Measurements from ENCODE around the gene CXCL14. TPM values are rescaled to one million over a fixed set of nuclear protein-coding genes. Genes with fewer than 3 reads are reported as not detected.

Gene CXCL14
- polyA plus RNA-seq, 1 of the 3 experiments (the other 2 are of a cell fraction) = 0.05 TPM

- ChIA-PET CTCF (no interaction called here), POLR2A (no interaction called here)
- Histone ChIP-seq H3K79me2 (ENCODE audit: insufficient read depth) (no peaks in the 10 kb centered on the region), H3K27ac (ENCODE audit: low read depth in 2 of 2, low read length in 1 of 2) (no peak overlapping the region), H3K4me3 (ENCODE audit: low read depth in 2 of 2, low read length in 1 of 2) (no peak overlapping the region), H2AFZ (ENCODE audit: low read depth) (no peak overlapping the region), H3K27me3 (ENCODE audit: insufficient read depth) (no peaks in the 10 kb centered on the region; the same call in 1 of the 2 replicates), H3K9me2 (no peaks in the 10 kb centered on the region), H3F3A (replicated peaks; ENCODE audit: insufficient read depth) (no peaks in the 10 kb centered on the region), H3K36me3 (replicated peaks in 1 of 2; ENCODE audit: control insufficient read depth in 1 of 2, insufficient read depth in 2 of 2, low read length in 1 of 2) (no peaks in the 10 kb centered on the region), H3K9me3 (no peaks in the 10 kb centered on the region), H3K9ac (no peak overlapping the region), H3K4me1 (ENCODE audit: control insufficient read depth in 1 of 2, insufficient read depth in 2 of 2, low read depth in 1 of 2, low read length in 1 of 2) (no peaks in the 10 kb centered on the region; a peak in 1 of 4 replicates), H4K20me1 (ENCODE audit: insufficient read depth) (no peaks in the 10 kb centered on the region), H3K4me2 (no peak overlapping the region)
- TF ChIP-seq JUND (IDR thresholded peaks at IDR 0.05) = no peak
- TF ChIP-seq FOXJ3 (CRISPR knock-in tag; IDR thresholded peaks at IDR 0.05) = no peak
- TF ChIP-seq RXRA (IDR thresholded peaks at IDR 0.05; ENCODE audit: borderline replicate concordance, low read depth) = no peak
- TF ChIP-seq MAX (IDR thresholded peaks at IDR 0.05; ENCODE audit: low read depth) = no peak
- no peak for TF ChIP-seq USF2 (IDR thresholded peaks at IDR 0.05; ENCODE audit: borderline replicate concordance, low read depth, low read length)
- TF ChIP-seq, protein P1, sequence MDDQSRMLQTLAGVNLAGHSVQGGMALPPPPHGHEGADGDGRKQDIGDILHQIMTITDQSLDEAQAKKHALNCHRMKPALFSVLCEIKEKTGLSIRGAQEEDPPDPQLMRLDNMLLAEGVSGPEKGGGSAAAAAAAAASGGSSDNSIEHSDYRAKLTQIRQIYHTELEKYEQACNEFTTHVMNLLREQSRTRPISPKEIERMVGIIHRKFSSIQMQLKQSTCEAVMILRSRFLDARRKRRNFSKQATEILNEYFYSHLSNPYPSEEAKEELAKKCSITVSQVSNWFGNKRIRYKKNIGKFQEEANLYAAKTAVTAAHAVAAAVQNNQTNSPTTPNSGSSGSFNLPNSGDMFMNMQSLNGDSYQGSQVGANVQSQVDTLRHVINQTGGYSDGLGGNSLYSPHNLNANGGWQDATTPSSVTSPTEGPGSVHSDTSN (IDR thresholded peaks at IDR 0.05) = no peak
- TF ChIP-seq SIN3A (IDR thresholded peaks at IDR 0.05; ENCODE audit: borderline replicate concordance, low read depth, low read length) = no peak
- TF ChIP-seq MEF2A (IDR thresholded peaks at IDR 0.05; ENCODE audit: borderline replicate concordance, low read depth) = no peak
- TF ChIP-seq TCF12 (IDR thresholded peaks at IDR 0.05) = no peak
- TF ChIP-seq IRF3 (IDR thresholded peaks at IDR 0.05; ENCODE audit: low read depth, low read length) = no peak
- no peak for TF ChIP-seq YY1 (IDR thresholded peaks at IDR 0.05; ENCODE audit: low read depth)
- TF ChIP-seq RCOR1 (IDR thresholded peaks at IDR 0.05; ENCODE audit: low read length) = no peak
- TF ChIP-seq EP300 (IDR thresholded peaks at IDR 0.05; ENCODE audit: borderline replicate concordance in 1 of 2, low read depth in 1 of 2, low read length in 1 of 2) = no peak
- TF ChIP-seq FOSL2 (IDR thresholded peaks at IDR 0.05; ENCODE audit: borderline replicate concordance, low read depth) = no peak
- no peak for DNase-seq
- 3% methylated on average over 2 of the region's 2 CpGs for WGBS (ENCODE audit: low lambda C conversion rate)
Measured at GRCh38 chr5:135606431-135606830, 27.6 kb upstream of the CXCL14 start.

DNA sequence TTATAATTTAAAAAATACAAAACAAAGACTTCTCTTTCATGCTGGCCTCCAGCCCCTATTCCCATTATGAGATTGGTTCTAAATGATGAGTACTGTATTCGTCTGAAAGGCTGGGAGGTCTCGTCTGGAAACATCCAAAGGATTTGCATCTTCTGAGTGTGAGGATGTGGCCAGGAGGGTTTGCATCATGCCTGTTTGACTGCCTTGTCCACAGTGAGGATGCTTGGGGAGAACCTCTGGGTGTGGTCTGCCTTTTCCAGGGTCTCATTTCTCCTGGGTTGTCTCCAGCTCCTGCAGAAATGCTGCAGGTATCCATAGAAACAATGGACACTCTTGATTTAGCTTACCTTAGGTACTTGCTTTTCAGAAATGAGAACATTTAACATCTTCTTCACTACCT lies 26.4 kb upstream of the CXCL14 start:
- Histone ChIP-seq H2AFZ (ENCODE audit: low read depth) (no peak overlapping the region), H3K9ac (no peak overlapping the region), H3F3A (replicated peaks; ENCODE audit: insufficient read depth) (no peaks in the 10 kb centered on the region), H3K79me2 (ENCODE audit: insufficient read depth) (no peaks in the 10 kb centered on the region), H3K36me3 (replicated peaks in 1 of 2; ENCODE audit: control insufficient read depth in 1 of 2, insufficient read depth in 2 of 2, low read length in 1 of 2) (no peaks in the 10 kb centered on the region), H3K9me3 (no peaks in the 10 kb centered on the region), H3K4me2 (no peak overlapping the region), H3K27me3 (ENCODE audit: insufficient read depth) (no peaks in the 10 kb centered on the region; the same call in 1 of the 2 replicates), H3K9me2 (no peaks in the 10 kb centered on the region), H4K20me1 (ENCODE audit: insufficient read depth) (no peaks in the 10 kb centered on the region), H3K4me1 (ENCODE audit: control insufficient read depth in 1 of 2, insufficient read depth in 2 of 2, low read depth in 1 of 2, low read length in 1 of 2) (no peaks in the 10 kb centered on the region; a peak in 1 of 4 replicates), H3K27ac (ENCODE audit: low read depth in 2 of 2, low read length in 1 of 2) (no peak overlapping the region), H3K4me3 (ENCODE audit: low read depth in 2 of 2, low read length in 1 of 2) (no peak overlapping the region)
- DNase-seq = no peak
- TF ChIP-seq TAF1 (IDR thresholded peaks at IDR 0.05; ENCODE audit: borderline replicate concordance, low read depth, low read length) (no peak), MAX (IDR thresholded peaks at IDR 0.05; ENCODE audit: low read depth) (no peak), MXI1 (IDR thresholded peaks at IDR 0.05; ENCODE audit: low read depth, low read length) (no peak), SIN3A (IDR thresholded peaks at IDR 0.05; ENCODE audit: borderline replicate concordance, low read depth, low read length) (no peak), CHD2 (IDR thresholded peaks at IDR 0.05; ENCODE audit: low read length, partially characterized antibody) (no peak), EZH2phosphoT487 (IDR thresholded peaks at IDR 0.05; ENCODE audit: borderline replicate concordance, low read depth) (no peak), POLR2AphosphoS5 (IDR thresholded peaks at IDR 0.05; ENCODE audit: low read depth, low read length) (no peak), IRF3 (IDR thresholded peaks at IDR 0.05; ENCODE audit: low read depth, low read length) (no peak), TCF12 (IDR thresholded peaks at IDR 0.05) (no peak), MEF2A (IDR thresholded peaks at IDR 0.05; ENCODE audit: borderline replicate concordance, low read depth) (no peak), RCOR1 (IDR thresholded peaks at IDR 0.05; ENCODE audit: low read length) (no peak), FOSL2 (IDR thresholded peaks at IDR 0.05; ENCODE audit: borderline replicate concordance, low read depth) (no peak), FOXJ3 (CRISPR knock-in tag; IDR thresholded peaks at IDR 0.05) (no peak), YY1 (IDR thresholded peaks at IDR 0.05; ENCODE audit: low read depth) (no peak), ELF1 (IDR thresholded peaks at IDR 0.05) (no peak)
- TF ChIP-seq, protein P1 (IDR thresholded peaks at IDR 0.05) = no peak
- CTCF ChIA-PET = interaction anchor here (1.1 to 1.6 kb wide), 3 partner anchors 39 to 224 kb away, joined by 3 to 5 read pairs (median 4); no protein-coding TSS in a partner anchor
- 7% methylated on average over 2 of the region's 2 CpGs for WGBS (ENCODE audit: low lambda C conversion rate)
- POLR2A ChIA-PET = no interaction called here
